K562 (cell line): ENCODE measurements around the gene GDF7.

Experiments
- HNRNPK ChIP-seq: fragments of 200-400 bp; formaldehyde crosslinking; IDR thresholded peaks from one replicate; pipeline ENCODE4 v1.6.1; 2018; ENCODE audit warnings: mild to moderate bottlenecking, low read depth, low read length; ENCODE audit not compliant: poor library complexity, severe bottlenecking
- SMAD3 ChIP-seq: fragments of 450-650 bp; formaldehyde crosslinking; conservative IDR thresholded peaks from 2 replicates; pipeline ENCODE4 v1.4.0; 2020; ENCODE audit warnings: mild to moderate bottlenecking
- SMC3 ChIP-seq: conservative IDR thresholded peaks from 2 replicates; pipeline ENCODE4 v1.6.1; 2011; ENCODE audit warnings: low read depth, low read length, improper control_type of control experiment; ENCODE audit not compliant: insufficient read depth

- TF ChIP-seq SMAD3, result no peak
- TF ChIP-seq SMC3, result no peak
- no peak for TF ChIP-seq HNRNPK
Observed at GRCh38 chr2:20619624-20620024, 47.3 kb upstream of the GDF7 start.
